NB4 (cell line): ENCODE results near the gene TTC34.

ENCODE experiments used
- DNase-seq: peaks from one replicate; pipeline ENCODE4 v3.0.0; 2010; ENCODE audit warnings: low read depth
- H3K4me3 ChIP-seq: one replicate; pipeline ENCODE4 v1.5.1; 2011; ENCODE audit warnings: mild to moderate bottlenecking, low read depth, low read length, moderate library complexity
- MAX ChIP-seq: IDR thresholded peaks from 2 replicates; pipeline ENCODE4 v1.6.1; 2011; ENCODE audit warnings: low read depth, low read length
- MYC ChIP-seq: IDR thresholded peaks from 2 replicates; pipeline ENCODE4 v1.6.1; 2011; ENCODE audit warnings: low read depth, low read length
- POLR2A ChIP-seq: IDR thresholded peaks from 2 replicates; pipeline ENCODE4 v1.6.1; 2011; ENCODE audit warnings: mild to moderate bottlenecking; ENCODE audit not compliant: insufficient read length; ENCODE audit errors: extremely low read depth
- TF ChIP-seq, protein P1 (sequence below): IDR thresholded peaks from one replicate; pipeline ENCODE4 v1.5.1; 2012; ENCODE audit warnings: low read depth, low read length

The TTC34 gene

GRCh38 chr1:2595812-2596529, 205.5 kb downstream of the TTC34 start:
- DNase-seq, result no peak
- H3K4me3 ChIP-seq, result no peak overlapping the region
- TF ChIP-seq MYC, result no peak

GRCh38 chr1:2595261-2595811, 206.2 kb downstream of the TTC34 start:
- no peak overlapping the region for H3K4me3 ChIP-seq
- DNase-seq, result no peak

GRCh38 chr1:2594641-2595131, 206.8 kb downstream of the TTC34 start:
- DNase-seq, result no peak
- TF ChIP-seq POLR2A, result no peak
- TF ChIP-seq, protein P1, sequence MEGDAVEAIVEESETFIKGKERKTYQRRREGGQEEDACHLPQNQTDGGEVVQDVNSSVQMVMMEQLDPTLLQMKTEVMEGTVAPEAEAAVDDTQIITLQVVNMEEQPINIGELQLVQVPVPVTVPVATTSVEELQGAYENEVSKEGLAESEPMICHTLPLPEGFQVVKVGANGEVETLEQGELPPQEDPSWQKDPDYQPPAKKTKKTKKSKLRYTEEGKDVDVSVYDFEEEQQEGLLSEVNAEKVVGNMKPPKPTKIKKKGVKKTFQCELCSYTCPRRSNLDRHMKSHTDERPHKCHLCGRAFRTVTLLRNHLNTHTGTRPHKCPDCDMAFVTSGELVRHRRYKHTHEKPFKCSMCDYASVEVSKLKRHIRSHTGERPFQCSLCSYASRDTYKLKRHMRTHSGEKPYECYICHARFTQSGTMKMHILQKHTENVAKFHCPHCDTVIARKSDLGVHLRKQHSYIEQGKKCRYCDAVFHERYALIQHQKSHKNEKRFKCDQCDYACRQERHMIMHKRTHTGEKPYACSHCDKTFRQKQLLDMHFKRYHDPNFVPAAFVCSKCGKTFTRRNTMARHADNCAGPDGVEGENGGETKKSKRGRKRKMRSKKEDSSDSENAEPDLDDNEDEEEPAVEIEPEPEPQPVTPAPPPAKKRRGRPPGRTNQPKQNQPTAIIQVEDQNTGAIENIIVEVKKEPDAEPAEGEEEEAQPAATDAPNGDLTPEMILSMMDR, result no peak
- no peak for TF ChIP-seq MAX
- TF ChIP-seq MYC, result no peak
- H3K4me3 ChIP-seq, result no peak overlapping the region

More at GRCh38 chr1:2595261-2595811, 206.2 kb downstream of the TTC34 start:
- TF ChIP-seq, protein P1, result no peak
- TF ChIP-seq POLR2A, result no peak
- TF ChIP-seq MYC, result no peak
- no peak for TF ChIP-seq MAX

- TF ChIP-seq POLR2A, result no peak
- no peak for TF ChIP-seq MYC
- TF ChIP-seq, protein P1, result no peak
- no peak for TF ChIP-seq MAX
- DNase-seq, result no peak
- no peak overlapping the region for H3K4me3 ChIP-seq
Observed at GRCh38 chr1:2594001-2594640, 207.4 kb downstream of the TTC34 start.

DNA sequence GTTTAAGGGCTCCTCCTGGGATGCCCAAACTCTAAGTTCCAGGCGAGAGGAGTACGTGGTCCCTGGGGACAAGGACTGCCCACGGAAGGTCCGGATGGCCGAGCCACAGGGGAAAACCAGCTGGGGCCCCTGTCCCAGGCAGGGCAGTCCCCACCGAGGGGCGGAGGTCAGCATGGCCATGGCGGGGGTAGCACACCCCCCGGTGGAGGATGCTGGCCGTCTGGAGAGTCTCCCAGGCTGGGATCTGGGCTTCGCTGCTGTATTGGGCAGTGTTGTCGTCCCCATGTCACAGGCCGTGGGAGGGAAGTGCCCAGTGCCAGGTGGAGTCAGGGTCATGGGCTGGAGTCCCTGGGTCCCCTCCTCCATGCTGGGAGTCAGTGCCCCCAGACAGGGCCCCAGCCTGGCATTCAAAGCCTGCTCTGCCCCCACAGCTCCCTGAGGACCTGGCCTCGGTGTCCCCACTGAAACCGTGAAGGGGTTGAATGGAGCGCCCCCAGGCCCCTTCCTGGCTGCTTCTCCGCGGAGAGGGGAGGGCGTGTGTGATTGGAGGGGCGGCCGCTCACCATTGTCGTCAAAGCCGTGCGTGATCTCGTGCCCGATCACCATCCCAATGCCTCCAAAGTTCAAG, 208.1 kb downstream of the TTC34 start:
- no peak overlapping the region for H3K4me3 ChIP-seq
- no peak for DNase-seq
- TF ChIP-seq, protein P1, result no peak
- TF ChIP-seq POLR2A (no peak), MYC (no peak), MAX (no peak)

GRCh38 chr1:2592672-2593071, 208.8 kb downstream of the TTC34 start:
- TF ChIP-seq MYC (no peak), MAX (no peak), POLR2A (no peak)
- TF ChIP-seq, protein P1, result no peak
- no peak for DNase-seq
- no peak overlapping the region for H3K4me3 ChIP-seq
